IMR-90 (cell line): ENCODE measurements around the gene MTOR. TPM values are rescaled to one million over a fixed set of nuclear protein-coding genes. Genes with fewer than 3 reads are reported as not detected.

Source experiments
- ATAC-seq: fragments of 200-7000 bp; cut with Tn5 transposase; 2 replicates; pipeline ENCODE4 v1.9.1; 2020; ENCODE audit warnings: low read depth, mild to moderate bottlenecking, moderate library complexity
- BruUV-seq: library from RNA; stranded (reverse); fragments of 400-500 nt; replicated peaks from 2 replicates; lab custom pipeline; 2021; lab: Mats Ljungman, UMichigan
- CTCF ChIA-PET: fragments of 300-600 bp; formaldehyde crosslinking; extraction: SDS; loops from one replicate; lab custom pipeline; 2021; ENCODE audit warnings: antibody characterized with exemption; lab: Yijun Ruan, JAX
- POLR2A ChIA-PET: fragments of 300-600 bp; sonication (Branson Sonifier 250); formaldehyde crosslinking; loops from one replicate; lab custom pipeline; 2022; ENCODE audit warnings: antibody characterized with exemption; ENCODE audit not compliant: unreplicated experiment; lab: Charles Lee
- DNase-seq: peaks from one replicate; pipeline ENCODE4 v3.0.0; 2013
- H2AFZ ChIP-seq: replicated peaks from 2 replicates; pipeline ENCODE3; 2013; ENCODE audit warnings: low read length, mild to moderate bottlenecking; ENCODE audit not compliant: poor library complexity
- H2AK5ac ChIP-seq: 2 replicates; pipeline ENCODE4 v1.6.1; 2013; ENCODE audit warnings: low read depth, low read length, inconsistent platforms
- H2AK9ac ChIP-seq: replicated peaks from 2 replicates; pipeline ENCODE3; 2013; ENCODE audit warnings: mild to moderate bottlenecking, low read depth, low read length, moderate library complexity; ENCODE audit not compliant: poor library complexity
- H2BK120ac ChIP-seq: 2 replicates; pipeline ENCODE4 v1.6.1; 2013; ENCODE audit warnings: low read depth, low read length, inconsistent platforms
- H2BK15ac ChIP-seq: 3 replicates; pipeline ENCODE4 v1.6.1; 2013; ENCODE audit warnings: low read depth, low read length, inconsistent platforms
- H2BK20ac ChIP-seq: 2 replicates; pipeline ENCODE4 v1.6.1; 2013; ENCODE audit warnings: low read depth, mild to moderate bottlenecking, inconsistent platforms, low read length, moderate library complexity
- H2BK5ac ChIP-seq: 2 replicates; pipeline ENCODE4 v1.6.1; 2013; ENCODE audit warnings: mild to moderate bottlenecking, low read depth, low read length, inconsistent platforms; ENCODE audit not compliant: poor library complexity, severe bottlenecking
- H3K14ac ChIP-seq: replicated peaks from 2 replicates; pipeline ENCODE4 v1.6.1; 2013; ENCODE audit warnings: low read depth, low read length, inconsistent platforms
- H3K18ac ChIP-seq: 2 replicates; pipeline ENCODE4 v1.6.1; 2013; ENCODE audit warnings: low read depth, low read length, control low read depth
- H3K23ac ChIP-seq: 2 replicates; pipeline ENCODE4 v1.6.1; 2013; ENCODE audit warnings: low read depth, low read length, inconsistent platforms
- H3K27ac ChIP-seq: 2 replicates; pipeline ENCODE4 v1.5.1; 2013; ENCODE audit warnings: mild to moderate bottlenecking, control low read depth, low read length; ENCODE audit not compliant: insufficient read depth
- H3K27me3 ChIP-seq: 2 replicates; pipeline ENCODE4 v1.6.1; 2013; ENCODE audit warnings: low read length; ENCODE audit not compliant: control insufficient read depth, insufficient read depth
- H3K36me3 ChIP-seq: 2 replicates; pipeline ENCODE4 v1.6.1; 2013; ENCODE audit warnings: low read length, mixed read lengths; ENCODE audit not compliant: control insufficient read depth, insufficient read depth
- H3K4ac ChIP-seq: 2 replicates; pipeline ENCODE4 v1.6.1; 2013; ENCODE audit warnings: low read depth, low read length, inconsistent platforms
- H3K4me1 ChIP-seq: 2 replicates; pipeline ENCODE4 v1.6.1; 2013; ENCODE audit warnings: low read length, mixed read lengths; ENCODE audit not compliant: control insufficient read depth, insufficient read depth
- H3K4me2 ChIP-seq: 2 replicates; pipeline ENCODE4 v1.6.1; 2013; ENCODE audit warnings: low read depth, mild to moderate bottlenecking, control low read depth, low read length, moderate library complexity
- H3K4me3 ChIP-seq: 2 replicates; pipeline ENCODE4 v1.5.1; 2013; ENCODE audit warnings: low read depth, mild to moderate bottlenecking, control low read depth, low read length, moderate library complexity; ENCODE audit not compliant: insufficient read depth
- H3K56ac ChIP-seq: 2 replicates; pipeline ENCODE4 v1.6.1; 2013; ENCODE audit warnings: low read length, inconsistent platforms; ENCODE audit not compliant: insufficient read depth; ENCODE audit errors: extremely low read depth
- H3K79me1 ChIP-seq, 2 experiments: 2 replicates each; pipeline ENCODE4 v1.6.1; 2013; ENCODE audit warnings: low read length in 2 of 2, inconsistent platforms in 1 of 2, low read depth in 1 of 2
- H3K9ac ChIP-seq: 2 replicates; pipeline ENCODE4 v1.6.1; 2013; ENCODE audit warnings: low read depth, low read length, control low read depth
- H3K9me1 ChIP-seq: 2 replicates; pipeline ENCODE4 v1.6.1; 2013; ENCODE audit warnings: low read length, inconsistent platforms; ENCODE audit not compliant: insufficient read depth
- H3K9me3 ChIP-seq: 2 replicates; pipeline ENCODE4 v1.6.1; 2013; ENCODE audit warnings: low read length; ENCODE audit not compliant: control insufficient read depth, insufficient read depth
- H4K20me1 ChIP-seq: 2 replicates; pipeline ENCODE4 v1.6.1; 2013; ENCODE audit warnings: low read length, inconsistent platforms; ENCODE audit not compliant: insufficient read depth
- H4K5ac ChIP-seq: 2 replicates; pipeline ENCODE4 v1.6.1; 2013; ENCODE audit warnings: mild to moderate bottlenecking, low read depth, low read length, control low read depth
- H4K8ac ChIP-seq, 2 experiments: 2 replicates each; pipeline ENCODE4 v1.6.1; 2013; ENCODE audit warnings: low read depth in 2 of 2, low read length in 2 of 2, control low read depth in 1 of 2, inconsistent platforms in 1 of 2
- H4K91ac ChIP-seq: 2 replicates; pipeline ENCODE4 v1.6.1; 2013; ENCODE audit warnings: low read depth, low read length, inconsistent platforms; ENCODE audit not compliant: insufficient read depth
- CHD1 ChIP-seq: IDR thresholded peaks from 2 replicates; pipeline ENCODE4 v1.6.1; 2012; ENCODE audit warnings: low read depth, low read length, improper control_type of control experiment
- FOS ChIP-seq: fragments of 150-350 bp; IDR thresholded peaks from 2 replicates; pipeline ENCODE4 v1.6.1; 2016; ENCODE audit warnings: low read depth, low read length
- MAFK ChIP-seq: IDR thresholded peaks from 2 replicates; pipeline ENCODE4 v1.6.1; 2012; ENCODE audit warnings: low read depth, low read length, improper control_type of control experiment
- MAZ ChIP-seq: IDR thresholded peaks from 2 replicates; pipeline ENCODE4 v1.6.1; 2012; ENCODE audit warnings: low read depth, mild to moderate bottlenecking, low read length, improper control_type of control experiment, moderate library complexity, borderline replicate concordance
- MXI1 ChIP-seq: IDR thresholded peaks from 2 replicates; pipeline ENCODE4 v1.6.1; 2012; ENCODE audit warnings: low read depth, mild to moderate bottlenecking, low read length, moderate library complexity, borderline replicate concordance
- RFX5 ChIP-seq: IDR thresholded peaks from 2 replicates; pipeline ENCODE4 v1.8.0; 2012; ENCODE audit warnings: low read depth, mild to moderate bottlenecking, low read length, moderate library complexity
- SMC3 ChIP-seq: fragments of 150-350 bp; IDR thresholded peaks from 2 replicates; pipeline ENCODE4 v1.6.1; 2016; ENCODE audit warnings: low read depth, mild to moderate bottlenecking, antibody characterized with exemption, low read length, moderate library complexity
- WGBS, 2 experiments: methylation state at CpG; one replicate each; pipeline versions ENCODE4 v1.1.5 to v1.1.7; 2013; ENCODE audit warnings: missing lambda C conversion rate in 2 of 2; ENCODE audit not compliant: insufficient read length in 1 of 2; ENCODE audit errors: extremely low coverage in 2 of 2; 5-methylcytosine and 5-hydroxymethylcytosine counted together
- dilution Hi-C: fragments of 300-500 bp; cut with HindIII; formaldehyde crosslinking; loops from one replicate; pipeline ENCODE4 v1.14.3; 2018; ENCODE audit warnings: low sequenced_read_pairs; ENCODE audit not compliant: unreplicated experiment
- in situ Hi-C: fragments of 300-500 bp; cut with MboI; formaldehyde crosslinking; loops from 3 replicates; pipeline ENCODE4 v1.14.3; 2019; ENCODE audit warnings: low sequenced_read_pairs, inconsistent platforms, mixed read lengths
- intact Hi-C: fragments of 100-400 bp; cut with micrococcal nuclease; formaldehyde crosslinking; loops from 2 replicates; pipeline ENCODE4 v1.10.0; 2022
- polyA plus RNA-seq, 3 experiments: library from polyadenylated mRNA; depleted of rRNA; stranded (reverse); fragments of >200 nt; gene quantifications; 2 replicates each; pipeline ENCODE4 v1.2.3, GENCODE V29; 2012; ENCODE audit warnings: low replicate concordance in 1 of 3
- total RNA-seq: library from RNA; depleted of rRNA; stranded (reverse); fragments of >200 nt; gene quantifications from 2 replicates; pipeline ENCODE4 v1.2.3, GENCODE V29; 2012
- TF ChIP-seq, protein P1 (sequence below): fragments of 150-350 bp; IDR thresholded peaks from 2 replicates; pipeline ENCODE4 v1.6.1; 2017; ENCODE audit warnings: mild to moderate bottlenecking, antibody characterized with exemption, low read length, low read depth

Gene MTOR
- total and polyA plus RNA-seq, 2 of the 4 experiments (the other 2 are of a cell fraction) = 19.2 to 36.7 TPM

DNA sequence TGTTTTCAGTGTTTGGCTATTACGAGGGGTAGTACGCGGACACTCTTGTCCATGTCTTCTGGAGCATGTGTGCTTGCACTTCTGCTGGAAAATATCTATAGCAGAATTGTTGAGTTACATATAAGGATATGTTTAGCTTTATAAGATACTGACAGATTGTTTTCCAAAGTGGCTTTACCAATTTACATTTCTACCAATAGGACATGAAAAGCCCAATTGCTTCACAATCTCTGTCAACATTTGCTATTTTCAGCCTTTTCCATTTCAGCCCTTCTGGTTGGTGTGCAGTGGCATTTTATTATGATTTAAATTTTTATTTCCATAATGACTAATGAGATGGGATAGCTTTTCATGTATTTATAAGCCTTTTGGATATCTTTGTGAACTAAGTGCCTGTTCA, 79.5 kb downstream of the MTOR start:
- H3K4me1 ChIP-seq = peaks cover 10% of the 10 kb centered on the region
- H3K4me3 ChIP-seq = no peak overlapping the region
- H2BK15ac ChIP-seq = no peak overlapping the region
- peaks cover 6% of the 10 kb centered on the region for H3K36me3 ChIP-seq
- H4K8ac ChIP-seq = no peak overlapping the region
- H3K56ac ChIP-seq = no peak overlapping the region
- DNase-seq = no peak
- no peak overlapping the region for H2BK120ac ChIP-seq
- no peak overlapping the region for H3K27ac ChIP-seq
- WGBS, 2 experiments = no CpG with 5 or more reads among the region's 3 CpGs
- no peak overlapping the region for H2BK5ac ChIP-seq
- H4K5ac ChIP-seq = no peak overlapping the region
- no peak overlapping the region for H3K4me2 ChIP-seq
- dilution Hi-C loops = no loop called here
- ChIA-PET CTCF (interaction anchor here (0.7 kb wide), 1 partner anchor 14 kb away, joined by 3 read pairs; no protein-coding TSS in a partner anchor), POLR2A (no interaction called here)
- H3K9ac ChIP-seq = no peak overlapping the region
- no peak overlapping the region for H2BK20ac ChIP-seq
- no peak overlapping the region for H3K18ac ChIP-seq
- no peak overlapping the region for H2AK9ac ChIP-seq
- H3K23ac ChIP-seq = no peak overlapping the region
- no TSS peak for BruUV-seq
- H4K20me1 ChIP-seq = no peaks in the 10 kb centered on the region
- no peak for ATAC-seq
- in situ Hi-C loops = no loop called here
- no peak overlapping the region for H3K14ac ChIP-seq
- TF ChIP-seq MAFK (no peak), MXI1 (no peak), SMC3 (no peak), CHD1 (no peak), RFX5 (no peak), MAZ (no peak), FOS (no peak)
- TF ChIP-seq, protein P1, sequence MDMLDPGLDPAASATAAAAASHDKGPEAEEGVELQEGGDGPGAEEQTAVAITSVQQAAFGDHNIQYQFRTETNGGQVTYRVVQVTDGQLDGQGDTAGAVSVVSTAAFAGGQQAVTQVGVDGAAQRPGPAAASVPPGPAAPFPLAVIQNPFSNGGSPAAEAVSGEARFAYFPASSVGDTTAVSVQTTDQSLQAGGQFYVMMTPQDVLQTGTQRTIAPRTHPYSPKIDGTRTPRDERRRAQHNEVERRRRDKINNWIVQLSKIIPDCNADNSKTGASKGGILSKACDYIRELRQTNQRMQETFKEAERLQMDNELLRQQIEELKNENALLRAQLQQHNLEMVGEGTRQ = no peak
- intact Hi-C loops = no loop called here
- H3K9me3 ChIP-seq = no peaks in the 10 kb centered on the region
- no peak overlapping the region for H2AFZ ChIP-seq
- no peak overlapping the region for H3K4ac ChIP-seq
- H3K9me1 ChIP-seq = peaks cover 6% of the 10 kb centered on the region; the same call in 1 of the 2 replicates
- peaks cover 0 to 3% of the 10 kb centered on the region in 2 experiments; a peak in 2 of 4 replicates for H3K79me1 ChIP-seq
- no peak overlapping the region for H2AK5ac ChIP-seq
- no peak overlapping the region for H4K91ac ChIP-seq
- H3K27me3 ChIP-seq = no peaks in the 10 kb centered on the region
